ENCODE measurements around the gene MRM2. TPM values are rescaled to one million over a fixed set of nuclear protein-coding genes. Genes with fewer than 3 reads are reported as not detected.

Gene MRM2
- total and polyA plus RNA-seq, 10 of the 15 experiments (the other 5 are each of a cell fraction or from before 2014, with no cell fraction given): 43.2 to 128 (median 71.4) TPM

- TF ChIP-seq E2F8 (IDR thresholded peaks at IDR 0.05; ENCODE audit: low read depth, partially characterized antibody) (no peak), SMAD5 (IDR thresholded peaks at IDR 0.05; ENCODE audit: low read depth) (no peak), ZNF622 (IDR thresholded peaks at IDR 0.05) (no peak), MAX (IDR thresholded peaks at IDR 0.05; ENCODE audit: low read depth, low read length) (no peak)
These were observed 30.1 kb downstream of the MRM2 start (continued) for GRCh38 chr7:2211926-2212325.

- ChIA-PET SMC1A (ENCODE audit: uncharacterized antibody, unreplicated experiment) (no interaction called here), CTCF (interaction anchor here (0.7 to 5.3 kb wide), 5 partner anchors 111 to 705 kb away, joined by 3 to 45 read pairs (median 3); no protein-coding TSS in a partner anchor), RAD21 (ENCODE audit: unreplicated experiment) (interaction anchor here (0.9 to 1.5 kb wide), 3 partner anchors 45 to 137 kb away, joined by 3 to 4 read pairs (median 3); no protein-coding TSS in a partner anchor), POLR2A (no interaction called here)
- Histone ChIP-seq H2AFZ (ENCODE audit: control insufficient read depth, low read depth, low read length) (no peak overlapping the region), H3K27ac (ENCODE audit: control insufficient read depth, insufficient read depth) (no peak overlapping the region), H4K20me1 (ENCODE audit: control insufficient read depth, insufficient read depth) (no peaks in the 10 kb centered on the region), H3K9ac (ENCODE audit: control insufficient read depth, insufficient read depth, low read length) (no peak overlapping the region), H3K36me3 (ENCODE audit: control insufficient read depth in 2 of 2, insufficient read depth in 2 of 2, low read length in 1 of 2) (peaks cover 19 to 46% of the 10 kb centered on the region in 2 experiments), H3K4me1 (ENCODE audit: control insufficient read depth, insufficient read depth, low read length) (peaks cover 11% of the 10 kb centered on the region), H3K79me2 (ENCODE audit: control insufficient read depth, insufficient read depth, low read length) (peaks cover 3% of the 10 kb centered on the region), H3K4me2 (ENCODE audit: control insufficient read depth, insufficient read depth) (no peak overlapping the region), H3K4me3 (no peak overlapping the region), H3K27me3 (replicated peaks in 1 of 2; ENCODE audit: control insufficient read depth in 2 of 2, insufficient read depth in 2 of 2, low read length in 1 of 2) (no peaks in the 10 kb centered on the region), H3K9me3 (replicated peaks; ENCODE audit: control insufficient read depth, insufficient read depth, low read length) (no peaks in the 10 kb centered on the region)
- no peak for TF ChIP-seq PKNOX1 (IDR thresholded peaks at IDR 0.05)
- DNase-seq (ENCODE audit: low read depth, low spot score): no peak
- intact Hi-C loops (cut with micrococcal nuclease; ENCODE audit: unreplicated experiment) (no loop called here), in situ Hi-C loops (cut with MboI) (loop anchor here (5.0 to 10.0 kb wide), 2 partner anchors 547 to 639 kb away; partner anchors contain the start of gene PSMG3)
- no peak for ATAC-seq
- FAIRE-seq: no peak
- WGBS (ENCODE audit: insufficient coverage, insufficient replicate concordance, low lambda C conversion rate, missing lambda C conversion rate): 89% methylated on average over 15 of the region's 15 CpGs
- no TSS peak for BruUV-seq (replicated peaks)
These were observed 30.6 kb downstream of the MRM2 start for GRCh38 chr7:2211259-2211880.
